Dermis microvascular lymphatic vessel endothelial cell (primary cell): ENCODE data around the gene TRIM25. TPM values are rescaled to one million over a fixed set of nuclear protein-coding genes. Genes with fewer than 3 reads are reported as not detected.
A peak's percentile ranks its signal among the peaks of the same experiment; 100 is the strongest.

ENCODE experiments used
- DNase-seq, 2 donors: peaks; one replicate each; pipeline versions ENCODE4 v3.0.0 to v3.0.0-alpha.2; 2010; ENCODE audit warnings: low read depth in 2 of 2
- total RNA-seq: library from RNA; depleted of rRNA; stranded (reverse); fragments of >200 nt; gene quantifications from 2 replicates; pipeline ENCODE4 v1.2.1, GENCODE V29; 2014

The TRIM25 gene
- total RNA-seq, 1 donor from 2014 or later: 24.1 TPM

GRCh38 chr17:56867948-56868376, 45.9 kb downstream of the TRIM25 start:
- peak; percentile 84 to 89 for DNase-seq

GRCh38 chr17:56866496-56866895, 47.4 kb downstream of the TRIM25 start:
- peak in 1 of 2 donors; percentile 43 for DNase-seq

GRCh38 chr17:56866076-56866475, 47.8 kb downstream of the TRIM25 start:
- no peak for DNase-seq

GRCh38 chr17:56863974-56864373, 49.9 kb downstream of the TRIM25 start:
- no peak for DNase-seq

GRCh38 chr17:56861899-56862298, 52.0 kb downstream of the TRIM25 start:
- no peak for DNase-seq

GRCh38 chr17:56851008-56851407, 62.8 kb downstream of the TRIM25 start:
- DNase-seq: no peak

- no peak for DNase-seq
Measured at GRCh38 chr17:56850591-56850990, 63.3 kb downstream of the TRIM25 start.

GRCh38 chr17:56849131-56849530, 64.7 kb downstream of the TRIM25 start:
- DNase-seq: no peak

- no peak for DNase-seq
Measured at GRCh38 chr17:56847106-56847505, 66.7 kb downstream of the TRIM25 start.

GRCh38 chr17:56845934-56846333, 67.9 kb downstream of the TRIM25 start:
- DNase-seq: no peak

- no peak for DNase-seq
Measured at GRCh38 chr17:56842577-56842976, 71.3 kb downstream of the TRIM25 start.

- peak in 1 of 2 donors; percentile 32 for DNase-seq
Measured at GRCh38 chr17:56838687-56839086, 75.2 kb downstream of the TRIM25 start.

Other genes with a start within 250 kb of the TRIM25 start
- gene C17orf67, start 80.1 kb downstream of the TRIM25 start, total RNA-seq: 2.6 and 10.6 TPM in 2 replicates
- 7.3 and 10.1 TPM in 2 replicates for gene DGKE, start 79.9 kb downstream of the TRIM25 start, total RNA-seq
- gene COIL, start 47.0 kb upstream of the TRIM25 start, total RNA-seq: 10.4 and 10.9 TPM in 2 replicates
- gene SCPEP1, start 64.1 kb upstream of the TRIM25 start, total RNA-seq: 26.2 and 29.8 TPM in 2 replicates
- 22.1 and 23.3 TPM in 2 replicates for gene AKAP1, start 171.2 kb upstream of the TRIM25 start, total RNA-seq